NB4 (cell line): ENCODE results near the gene ZNF679.
"Not testable (repeated sequence)": the region's sequence is repeated elsewhere in the genome, so short reads cannot be mapped to it uniquely, and the experiment has no call there.

Source experiments
- DNase-seq: peaks from one replicate; pipeline ENCODE4 v3.0.0; 2010; ENCODE audit warnings: low read depth
- H3K4me3 ChIP-seq: one replicate; pipeline ENCODE4 v1.5.1; 2011; ENCODE audit warnings: mild to moderate bottlenecking, low read depth, low read length, moderate library complexity
- CTCF ChIP-seq: IDR thresholded peaks from one replicate; pipeline ENCODE4 v1.5.1; 2012; ENCODE audit warnings: low read depth, low read length
- MAX ChIP-seq: IDR thresholded peaks from 2 replicates; pipeline ENCODE4 v1.6.1; 2011; ENCODE audit warnings: low read depth, low read length
- MYC ChIP-seq: IDR thresholded peaks from 2 replicates; pipeline ENCODE4 v1.6.1; 2011; ENCODE audit warnings: low read depth, low read length
- POLR2A ChIP-seq: IDR thresholded peaks from 2 replicates; pipeline ENCODE4 v1.6.1; 2011; ENCODE audit warnings: mild to moderate bottlenecking; ENCODE audit not compliant: insufficient read length; ENCODE audit errors: extremely low read depth

ZNF679 gene

DNA sequence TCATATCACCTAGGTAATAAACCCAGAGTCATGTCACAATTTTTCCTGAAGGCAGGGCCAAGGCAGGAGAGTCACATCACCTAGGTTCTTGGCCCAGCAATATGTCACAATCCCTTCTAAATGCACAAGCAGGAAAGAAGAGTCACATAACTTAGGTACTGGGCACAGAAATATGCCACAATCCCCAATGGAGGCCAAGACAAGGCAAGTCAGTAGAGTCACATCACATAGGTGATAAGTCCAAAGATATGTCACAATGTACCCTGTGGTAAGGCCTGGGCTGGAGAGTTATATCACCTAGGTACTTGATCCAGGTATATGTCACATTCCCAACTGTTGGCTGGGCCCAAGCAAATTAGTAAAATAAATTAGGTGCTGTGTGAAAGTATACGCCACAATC, at the start of gene ZNF679:
Gene ZNF679 (plus strand): TSS at position 301 of the 400 bp plus-strand sequence. CDS start 20,644 bp downstream, outside the sequence.
- DNase-seq, H3K4me3 ChIP-seq: not testable (repeated sequence)

- peak; percentile 77 for TF ChIP-seq CTCF
- no peak for TF ChIP-seq POLR2A
- TF ChIP-seq MYC = no peak
- TF ChIP-seq MAX = 0 out of 2 replicates have a peak, but pooled peaks have one; percentile 25
- no peak overlapping the region for H3K4me3 ChIP-seq
- DNase-seq = peak; percentile 54
These were observed 47.3 kb upstream of the ZNF679 start for GRCh38 chr7:64180989-64181388.

DNA sequence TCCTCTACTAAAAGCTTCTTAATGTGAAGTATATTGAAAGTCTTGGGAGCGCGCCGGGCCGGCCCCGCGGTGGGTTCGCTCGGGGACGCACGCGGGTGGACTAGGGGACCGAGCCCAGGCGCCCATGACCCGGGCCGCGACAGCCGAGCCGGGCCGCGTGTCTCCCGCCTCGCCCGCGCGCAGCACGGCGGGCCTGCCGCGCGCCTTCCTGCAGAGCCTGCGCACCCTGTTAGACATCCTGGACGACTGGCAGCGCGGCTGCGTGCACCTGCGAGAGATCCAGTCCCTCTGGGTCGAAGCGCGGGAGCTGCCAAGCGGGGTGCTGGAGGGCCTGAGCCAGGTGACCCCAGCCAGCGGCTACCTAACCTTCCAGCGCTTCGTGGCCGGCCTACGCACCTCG, 46.7 kb upstream of the ZNF679 start:
- TF ChIP-seq MAX (no peak), CTCF (no peak), MYC (no peak), POLR2A (no peak)
- no peak for DNase-seq
- no peak overlapping the region for H3K4me3 ChIP-seq

- no peak overlapping the region for H3K4me3 ChIP-seq
- DNase-seq = no peak
- TF ChIP-seq MAX = no peak
- TF ChIP-seq POLR2A = no peak
- no peak for TF ChIP-seq CTCF
- no peak for TF ChIP-seq MYC
These were observed 46.1 kb upstream of the ZNF679 start for GRCh38 chr7:64182036-64182790.

DNA sequence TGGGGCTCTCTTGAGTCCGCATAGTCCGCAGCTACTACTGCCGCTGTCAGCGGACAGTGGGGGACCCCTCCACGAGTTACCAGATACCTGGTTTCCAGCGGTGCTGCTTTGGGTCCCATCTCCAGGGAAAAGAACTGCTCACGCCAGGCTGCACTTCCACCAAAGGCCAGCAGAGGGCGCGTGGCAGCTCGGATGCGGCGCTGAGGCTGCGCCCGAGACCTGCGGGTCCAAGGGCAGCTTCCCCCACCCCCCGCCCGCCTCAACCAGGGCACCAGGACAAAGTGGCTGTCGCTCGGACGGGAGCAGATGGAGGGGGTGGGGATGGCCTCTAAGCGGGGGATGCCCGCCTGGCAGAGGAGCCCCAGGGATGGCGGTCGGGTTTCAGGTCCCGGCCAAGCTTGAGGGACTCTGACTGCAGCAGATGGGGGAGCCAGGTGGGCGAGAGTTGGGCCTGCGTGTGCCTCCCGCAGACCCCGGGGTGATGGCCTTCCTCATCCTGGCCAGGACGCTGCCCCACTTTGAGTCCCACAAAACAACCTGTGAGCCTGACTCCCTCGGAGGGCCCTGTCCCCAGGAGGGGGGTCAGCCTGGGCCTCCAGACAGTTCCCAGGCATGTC, 45.0 kb upstream of the ZNF679 start:
- no peak for TF ChIP-seq MYC
- TF ChIP-seq POLR2A = no peak
- TF ChIP-seq MAX = no peak
- peak; percentile 74 for TF ChIP-seq CTCF
- H3K4me3 ChIP-seq = no peak overlapping the region
- peak; percentile 27 for DNase-seq

- no peak overlapping the region for H3K4me3 ChIP-seq
- TF ChIP-seq MAX (no peak), CTCF (no peak), MYC (no peak), POLR2A (no peak)
- DNase-seq = no peak
These were observed 44.4 kb upstream of the ZNF679 start for GRCh38 chr7:64183827-64184372.
